Measurements from ENCODE around the gene IRF2BP2.

Gene IRF2BP2

DNA sequence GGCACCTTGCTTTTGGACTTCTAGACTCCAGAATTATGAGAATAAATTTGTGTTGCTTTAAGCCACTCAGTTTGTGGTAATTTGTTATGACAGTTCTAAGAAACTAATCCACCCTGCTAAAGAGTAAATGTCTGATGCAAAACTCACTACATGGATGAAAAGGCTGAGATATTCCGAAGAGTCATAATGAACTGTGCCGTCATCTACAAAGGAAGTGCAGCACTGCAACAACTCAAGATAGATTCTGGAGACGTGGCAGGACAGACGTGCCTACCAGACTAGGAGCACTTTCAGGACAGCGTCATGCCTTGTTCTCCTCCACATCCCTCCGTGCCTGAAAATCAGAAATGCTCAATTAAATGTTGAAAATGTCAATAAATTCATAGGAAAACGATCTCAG lies 24.4 kb upstream of the IRF2BP2 start:
- no peak for DNase-seq (ENCODE audit: low read depth)

DNA sequence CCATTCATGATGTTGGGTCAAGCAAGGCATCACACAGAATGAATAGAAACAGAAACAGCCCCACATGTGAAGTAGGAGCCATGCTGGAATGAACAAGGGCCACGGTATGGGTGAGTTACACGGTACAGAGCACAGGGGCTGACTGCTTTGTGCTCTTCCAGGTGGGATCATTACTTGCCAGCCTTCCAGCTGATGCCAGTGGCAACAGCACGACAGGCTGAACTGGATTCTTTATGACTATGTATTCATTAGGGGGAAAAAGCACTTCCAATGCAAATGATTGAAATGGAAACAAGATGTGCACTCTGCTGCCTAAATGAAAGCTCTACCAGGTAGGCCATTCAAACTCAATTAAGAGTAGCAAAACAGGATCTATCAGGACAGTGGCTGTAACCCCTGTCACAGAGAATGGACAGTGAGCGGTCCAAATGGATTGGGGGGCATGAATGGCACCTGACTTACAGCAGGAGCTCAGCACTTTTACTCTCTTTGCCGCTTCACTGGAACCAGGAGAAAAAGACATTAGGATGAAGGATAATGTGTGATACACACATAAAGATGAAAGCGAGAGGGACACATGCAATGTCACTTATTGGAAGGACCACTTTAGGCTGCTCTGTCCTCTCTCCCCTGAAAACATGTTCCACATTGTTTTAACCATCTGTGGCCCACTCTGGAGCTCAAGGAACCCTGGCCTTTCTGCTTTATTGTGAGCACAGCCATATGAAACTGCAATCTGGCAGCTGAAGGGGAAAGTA lies 23.4 kb upstream of the IRF2BP2 start:
- no peak for DNase-seq (ENCODE audit: low read depth)

DNA sequence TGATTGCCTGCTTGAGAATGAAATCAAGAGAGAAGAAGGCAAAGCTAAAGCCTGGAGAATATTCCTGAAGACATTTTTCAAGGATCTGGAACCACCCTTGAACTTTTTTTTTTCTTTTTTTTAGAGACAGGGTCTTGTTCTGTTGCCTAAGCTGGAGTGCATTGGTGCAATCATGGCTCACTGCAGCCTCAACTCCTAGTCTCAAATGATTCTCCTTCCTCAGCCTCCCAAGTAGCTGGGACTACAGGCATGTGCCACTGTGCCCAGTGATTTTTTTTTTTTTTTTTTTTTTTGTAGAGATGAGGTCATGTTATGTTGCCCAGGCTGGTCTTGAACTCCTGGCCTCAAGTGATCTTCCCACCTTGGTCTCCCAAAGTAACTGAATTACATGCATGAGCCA lies 22.2 kb upstream of the IRF2BP2 start:
- DNase-seq (ENCODE audit: low read depth): no peak

DNA sequence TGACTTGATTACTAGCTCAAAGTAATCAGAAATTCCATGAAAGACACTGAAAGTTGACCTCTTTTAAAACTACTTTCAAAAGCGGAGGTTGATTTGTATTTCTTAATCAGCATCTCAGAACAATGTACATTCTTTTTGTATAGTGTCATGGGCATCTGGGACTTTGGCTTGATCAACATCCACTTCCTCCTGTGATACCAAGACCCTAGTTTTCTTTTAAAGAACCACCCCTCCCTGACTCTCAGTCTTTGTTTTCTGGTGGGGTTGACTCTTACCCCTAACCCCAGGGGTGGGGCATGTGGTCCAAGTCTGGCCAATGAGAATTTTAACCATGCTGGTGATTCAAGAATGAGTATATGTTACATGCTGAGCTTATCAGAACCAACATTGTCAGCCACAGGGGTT lies 21.7 kb upstream of the IRF2BP2 start:
- DNase-seq (ENCODE audit: low read depth): no peak

DNA sequence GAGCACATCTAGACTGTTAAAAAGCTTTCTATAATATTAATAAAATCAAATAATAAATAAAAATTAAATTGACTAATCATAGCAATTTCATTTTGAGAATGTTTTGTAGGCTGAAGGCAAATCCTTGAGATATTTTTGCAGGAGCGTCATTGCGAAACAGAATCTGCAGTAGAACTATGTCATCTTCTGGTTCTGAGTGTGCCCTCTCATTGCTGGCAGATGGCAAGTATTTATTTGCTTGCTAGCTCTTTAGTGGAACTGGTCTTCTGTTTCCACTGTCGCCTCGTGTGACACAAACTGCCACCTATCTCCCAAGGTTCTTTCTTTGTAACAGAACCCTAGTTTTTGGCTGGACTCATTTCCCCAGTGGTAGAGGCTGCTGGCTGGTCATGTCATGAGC lies 19.0 kb upstream of the IRF2BP2 start:
- no peak for DNase-seq (ENCODE audit: low read depth)

DNA sequence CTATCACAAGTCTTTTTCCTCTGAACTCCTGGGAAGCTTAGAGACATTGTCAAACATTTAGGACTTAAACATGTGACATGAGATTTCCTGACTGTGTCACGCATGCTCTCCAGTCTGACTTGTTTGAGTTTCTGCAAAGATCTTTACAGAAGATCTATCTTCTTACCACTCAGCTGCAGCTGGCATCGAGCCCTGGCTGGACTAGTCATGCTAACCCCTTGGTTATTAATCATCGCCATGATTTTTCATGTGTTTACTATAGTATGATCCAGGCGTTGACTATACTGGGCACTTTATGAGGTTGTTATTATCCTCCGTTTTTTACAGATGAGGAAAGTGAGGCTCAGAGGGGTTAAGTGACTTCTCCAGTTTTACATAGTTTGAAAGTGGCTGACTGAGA lies 18.1 kb upstream of the IRF2BP2 start:
- no peak for DNase-seq (ENCODE audit: low read depth)

DNA sequence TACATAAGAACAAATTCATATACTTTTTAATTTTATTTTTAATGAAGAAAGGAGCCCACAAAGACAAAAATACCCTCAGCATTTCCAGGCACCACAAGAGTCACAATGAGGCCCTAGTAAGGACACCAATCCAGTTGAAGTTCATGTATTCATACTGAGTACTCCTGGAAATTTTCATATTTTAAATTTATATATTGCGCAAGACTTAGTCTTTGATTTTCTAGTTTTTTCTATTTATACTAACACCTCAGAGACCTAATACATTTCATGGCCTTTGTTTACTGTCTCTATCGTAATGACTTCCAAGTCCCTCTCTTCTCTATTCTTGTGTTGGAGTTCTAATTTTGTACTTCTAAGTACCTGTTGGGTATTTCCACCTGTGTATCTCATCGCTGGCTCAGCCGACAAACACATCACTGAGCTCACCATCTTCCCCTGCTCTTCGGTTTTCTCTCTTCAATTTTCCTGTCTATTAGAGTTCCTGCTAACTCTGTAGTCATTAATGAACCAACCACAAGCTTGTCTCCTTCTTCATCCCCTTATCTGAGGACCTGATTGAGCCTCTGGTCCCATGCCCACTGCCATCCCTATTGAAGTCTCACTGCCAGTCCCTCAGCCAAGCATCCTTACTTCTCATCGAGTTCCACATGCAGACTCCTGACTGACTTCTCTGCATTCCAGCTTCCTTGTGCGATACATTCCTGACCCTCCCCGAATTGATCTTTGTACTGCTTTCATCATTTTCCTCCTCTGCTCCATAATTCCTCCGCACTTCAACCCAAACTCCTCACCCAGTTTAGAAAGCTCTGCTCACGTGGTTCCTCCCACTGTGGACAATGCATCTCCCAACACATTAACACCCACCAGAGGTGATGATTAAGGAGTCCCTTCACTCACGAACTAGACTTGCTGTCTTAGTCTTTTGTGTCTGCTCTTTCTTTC lies 17.3 kb upstream of the IRF2BP2 start:
- DNase-seq (ENCODE audit: low read depth): no peak

DNA sequence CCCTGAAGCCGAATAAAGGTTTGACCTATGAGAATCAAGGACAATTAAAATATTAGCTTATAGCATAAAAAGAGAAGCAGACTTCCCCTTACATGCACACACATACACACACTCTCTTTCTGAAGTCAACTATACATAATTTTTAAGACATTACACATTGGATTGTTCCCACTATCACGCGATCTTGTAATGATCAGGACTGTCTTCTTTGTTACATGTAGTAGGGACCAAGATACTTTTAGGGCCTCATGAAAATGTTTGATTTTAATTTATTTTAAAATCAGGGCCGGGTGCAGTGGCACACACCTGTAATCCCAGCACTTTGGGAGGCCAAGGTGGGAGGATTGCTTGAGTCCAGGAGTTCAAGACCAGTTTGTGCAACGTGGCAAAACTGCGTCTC lies 16.4 kb upstream of the IRF2BP2 start:
- no peak for DNase-seq (ENCODE audit: low read depth)

DNA sequence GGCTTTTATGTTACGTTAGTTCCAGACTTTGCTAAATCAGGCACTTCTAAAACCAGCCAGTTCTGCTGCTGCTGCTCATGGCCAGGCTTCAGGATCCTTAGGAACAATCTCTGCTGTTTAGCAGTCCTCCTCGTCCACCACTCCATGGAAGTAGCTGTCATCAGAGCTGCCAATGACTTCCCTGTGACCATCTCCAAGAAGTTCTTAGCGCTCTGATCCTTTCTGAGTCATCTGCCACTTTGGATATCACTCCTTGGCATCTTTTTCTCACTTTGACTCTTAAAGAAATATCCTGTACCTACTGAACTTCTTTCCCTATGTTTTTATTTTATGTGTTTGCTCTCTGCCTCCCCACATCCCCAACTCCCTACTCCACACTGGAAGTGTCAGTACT lies 14.7 kb upstream of the IRF2BP2 start:
- no peak for DNase-seq (ENCODE audit: low read depth)

DNA sequence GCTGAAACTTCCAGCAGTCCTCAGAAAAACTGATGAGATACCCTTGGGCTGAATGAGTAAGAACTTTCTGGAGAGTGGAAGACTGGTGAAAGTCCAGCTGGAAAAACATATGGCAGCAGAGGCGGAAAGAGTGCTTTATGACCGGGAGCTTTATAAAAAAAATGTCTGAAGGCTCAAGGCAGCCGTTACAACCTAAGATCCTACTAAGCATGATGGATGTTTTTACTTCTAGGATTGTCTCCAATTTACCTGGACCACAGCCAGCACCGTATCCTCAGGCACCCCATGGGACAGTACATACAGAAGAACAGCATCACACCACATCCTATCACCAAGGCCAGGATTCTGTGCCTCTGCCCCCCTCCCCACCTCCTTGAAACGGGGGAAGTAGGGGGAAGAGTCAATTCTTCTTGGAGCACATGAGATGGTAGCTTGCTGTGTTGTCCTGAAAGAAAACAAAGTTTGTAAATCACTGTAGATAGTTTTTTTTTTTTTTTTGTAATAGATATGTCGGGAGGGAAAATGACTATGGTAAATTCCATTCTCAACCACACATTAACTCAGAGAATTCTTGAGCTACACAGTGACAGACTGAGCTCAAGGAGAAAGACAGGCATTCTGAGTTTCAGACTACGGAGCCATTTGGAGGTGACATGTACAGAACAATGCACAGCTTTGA lies 11.8 kb upstream of the IRF2BP2 start:
- peak; percentile 81 for DNase-seq (ENCODE audit: low read depth)

DNA sequence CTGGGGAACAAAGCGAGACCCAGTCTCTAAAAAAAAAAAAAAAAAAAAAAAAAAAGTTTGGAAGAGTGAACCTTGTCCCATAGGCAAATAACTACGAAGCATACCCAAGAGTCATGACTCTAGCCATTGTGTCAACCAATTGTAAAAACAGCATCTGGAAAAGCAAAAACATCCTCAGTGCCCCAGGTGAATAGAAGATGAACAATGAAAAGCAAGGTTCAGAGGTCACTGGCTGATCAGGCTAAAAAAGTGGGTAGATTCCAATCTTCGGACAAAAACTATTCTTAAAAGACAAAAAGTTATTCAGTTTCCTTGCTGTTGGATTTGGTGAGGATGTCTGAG lies 11.1 kb upstream of the IRF2BP2 start:
- DNase-seq (ENCODE audit: low read depth): no peak

DNA sequence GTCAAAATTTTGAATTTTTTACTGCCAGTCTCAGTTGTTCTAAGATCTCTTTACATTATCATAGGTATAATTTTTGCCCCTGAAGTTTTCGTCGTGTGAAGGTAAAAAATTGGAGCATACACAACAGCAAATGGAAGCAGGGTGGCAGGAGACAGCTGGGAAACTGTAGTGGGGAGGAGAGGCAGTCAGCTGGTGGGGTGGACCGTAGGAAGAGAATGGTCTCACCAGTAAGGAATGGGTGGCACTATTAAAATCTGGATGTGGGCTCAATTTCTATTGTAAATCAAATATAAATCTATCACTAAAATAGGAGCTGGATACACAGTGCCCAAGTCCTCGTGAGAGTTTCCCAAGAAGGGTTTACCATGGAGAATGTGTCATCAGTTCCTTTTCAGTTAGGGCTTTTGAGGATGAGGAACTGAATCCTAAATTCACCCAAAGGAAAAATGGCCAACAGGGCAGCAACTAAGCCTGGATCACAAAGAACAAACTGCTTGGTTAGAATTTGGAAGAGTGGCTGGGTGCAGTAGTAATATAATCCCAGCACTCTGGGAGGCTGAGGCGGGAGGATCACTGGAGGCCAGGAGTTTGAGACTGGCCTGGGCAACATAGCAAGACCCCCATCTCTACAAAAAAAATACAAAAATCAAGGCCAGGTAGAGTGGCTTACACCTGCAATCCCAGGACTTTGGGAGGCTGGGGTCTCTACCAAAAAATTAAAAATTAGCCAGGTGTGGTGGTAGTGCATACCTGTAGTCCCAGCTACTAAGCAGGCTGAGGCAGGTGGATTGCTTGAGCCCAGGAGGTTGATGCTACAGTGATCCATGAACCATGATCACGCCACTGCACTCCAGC lies 10.5 kb upstream of the IRF2BP2 start:
- no peak for DNase-seq (ENCODE audit: low read depth)

DNA sequence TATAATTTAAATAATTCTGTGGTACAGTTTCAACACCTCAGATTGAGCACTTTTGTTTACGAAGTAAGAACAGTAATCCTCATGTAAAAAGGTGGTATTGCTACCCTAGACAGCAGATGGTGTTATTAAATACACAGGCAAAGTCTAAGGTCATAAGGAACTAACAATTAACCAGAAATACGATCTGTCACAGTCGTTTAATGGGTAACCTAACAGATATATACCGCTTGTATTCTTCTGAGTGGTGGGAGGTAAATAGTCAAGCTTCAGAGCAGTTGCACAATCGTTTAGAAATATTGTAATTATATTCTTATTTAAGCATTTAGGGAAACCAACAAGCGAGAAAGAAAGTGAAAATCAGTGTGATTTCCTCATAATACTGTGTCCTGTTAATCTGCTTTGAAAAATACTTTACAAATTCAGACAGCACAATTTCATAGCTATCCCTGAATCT lies 9.8 kb upstream of the IRF2BP2 start:
- DNase-seq (ENCODE audit: low read depth): no peak

DNA sequence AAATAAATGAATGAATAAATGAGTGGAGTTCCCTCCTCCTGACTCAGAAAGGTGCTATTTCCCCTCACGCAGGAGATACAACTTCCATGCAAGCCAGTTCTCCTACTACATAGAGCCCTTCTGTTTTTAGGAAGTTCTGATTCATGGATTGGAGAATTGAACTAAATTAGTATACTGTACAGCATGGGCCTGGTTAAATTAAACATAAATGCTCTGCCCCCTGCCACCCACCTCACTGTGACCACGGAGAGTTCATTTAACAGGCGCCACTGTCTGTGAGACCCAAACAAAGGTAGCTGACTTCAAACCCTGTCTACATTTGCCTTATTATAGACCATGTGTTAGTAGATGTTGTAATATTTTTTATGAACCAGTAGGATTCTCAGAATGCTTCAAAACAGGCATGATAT lies 9.1 kb upstream of the IRF2BP2 start:
- DNase-seq (ENCODE audit: low read depth): no peak

DNA sequence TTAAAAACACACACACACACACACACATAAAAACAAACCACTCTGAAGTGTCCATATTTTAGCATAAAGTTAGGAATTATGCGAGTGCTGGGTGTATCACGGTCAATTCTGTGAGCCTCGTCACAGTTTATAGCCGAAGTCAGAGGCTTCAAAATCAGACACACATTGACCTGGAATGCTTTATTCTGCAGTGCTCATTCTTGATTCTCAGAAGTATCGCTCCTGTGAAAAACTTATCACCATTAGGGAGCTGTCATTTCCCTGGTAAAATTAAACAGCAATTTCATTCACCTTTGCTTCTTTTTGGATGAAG lies 8.7 kb upstream of the IRF2BP2 start:
- DNase-seq (ENCODE audit: low read depth): no peak

DNA sequence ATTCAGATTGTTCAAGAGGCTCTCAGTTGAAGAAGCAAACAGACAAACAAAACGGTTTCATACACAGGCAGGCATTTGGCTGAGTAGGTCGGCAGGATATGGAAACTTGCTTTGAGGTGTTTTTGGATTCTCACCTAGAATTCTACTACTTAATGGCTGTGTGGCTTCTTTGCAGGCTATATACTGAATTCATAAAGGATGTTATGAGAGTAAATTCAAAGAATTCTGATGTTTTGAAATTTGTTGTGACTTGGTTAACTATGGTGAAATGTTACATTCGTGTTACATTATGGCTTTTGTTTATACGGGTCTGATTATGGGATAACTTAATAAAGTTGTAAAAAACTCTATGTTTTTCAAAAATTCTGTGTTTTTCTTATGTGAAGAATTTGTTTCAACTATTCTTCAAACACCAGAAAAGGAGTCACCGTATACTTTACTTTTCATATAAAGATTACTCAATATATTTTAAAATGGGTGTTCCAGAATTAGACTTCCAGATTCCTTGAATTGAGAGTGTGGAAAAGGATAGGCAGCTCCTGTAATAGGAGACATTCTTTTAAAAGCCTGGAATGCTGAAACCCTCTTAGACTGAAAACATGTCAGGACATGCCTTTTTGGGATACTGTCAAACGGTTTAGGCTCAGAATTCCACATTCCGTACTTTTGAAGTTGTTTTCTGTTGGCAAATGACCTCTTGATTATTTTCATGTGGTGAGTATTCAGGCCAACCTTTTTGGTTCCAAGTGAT lies 8.2 kb upstream of the IRF2BP2 start:
- peak; percentile 87 for DNase-seq (ENCODE audit: low read depth)

DNA sequence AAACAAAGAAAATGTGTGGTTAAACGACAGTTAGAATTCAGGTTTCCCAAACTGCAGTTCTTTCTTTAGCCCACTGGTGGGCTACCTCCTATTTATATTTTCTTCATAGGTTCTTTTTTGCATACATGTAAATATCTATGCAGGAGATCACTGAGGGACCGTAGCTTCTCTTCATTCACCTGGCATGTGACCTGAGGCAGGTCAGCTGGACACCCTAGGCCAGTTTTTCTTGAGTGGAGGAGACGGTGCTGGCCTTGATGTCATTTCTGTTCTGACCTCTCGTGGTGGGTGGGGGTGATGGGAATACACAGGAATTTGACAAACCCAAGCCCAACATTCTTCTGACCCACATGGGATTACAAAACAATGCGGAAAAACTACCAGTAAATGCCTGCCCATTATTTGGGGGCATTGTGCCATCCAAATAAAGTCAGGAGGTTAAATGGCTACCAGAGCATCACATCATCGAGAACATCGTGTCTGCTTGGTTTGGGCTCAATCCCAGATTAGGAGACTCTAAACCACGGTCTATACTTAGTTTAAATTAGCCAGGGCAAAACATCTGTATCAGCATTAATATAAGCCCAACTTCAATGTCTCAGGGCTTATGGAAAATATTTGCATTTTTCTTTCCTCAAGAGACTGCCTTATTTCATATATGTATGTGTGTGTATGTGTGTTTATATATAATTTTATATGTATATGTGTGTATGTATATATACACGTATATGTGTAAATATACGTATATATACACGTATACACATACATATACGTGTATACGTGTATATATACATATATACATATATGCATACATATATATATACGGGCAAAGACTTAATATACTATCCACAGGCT lies 7.4 kb upstream of the IRF2BP2 start:
- DNase-seq (ENCODE audit: low read depth): no peak

DNA sequence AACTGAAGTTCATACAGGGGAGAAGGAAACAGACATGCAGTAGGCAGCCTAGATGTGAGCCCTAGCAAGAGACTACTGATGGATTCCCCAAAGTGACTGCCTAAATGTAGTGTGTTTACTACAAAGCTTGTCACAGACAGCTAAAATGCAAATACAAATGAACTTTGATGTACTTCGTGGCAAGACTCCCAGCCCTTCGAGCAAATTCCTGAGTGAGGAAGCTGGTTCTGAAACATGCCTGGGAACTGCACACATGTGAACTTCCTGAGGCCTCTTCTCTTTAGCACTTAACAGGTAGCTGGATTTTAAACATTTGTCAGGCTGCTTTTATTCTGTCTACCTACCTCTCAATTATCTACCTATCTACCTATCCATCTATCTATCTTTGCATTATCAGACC lies 6.7 kb upstream of the IRF2BP2 start:
- DNase-seq (ENCODE audit: low read depth): no peak

DNA sequence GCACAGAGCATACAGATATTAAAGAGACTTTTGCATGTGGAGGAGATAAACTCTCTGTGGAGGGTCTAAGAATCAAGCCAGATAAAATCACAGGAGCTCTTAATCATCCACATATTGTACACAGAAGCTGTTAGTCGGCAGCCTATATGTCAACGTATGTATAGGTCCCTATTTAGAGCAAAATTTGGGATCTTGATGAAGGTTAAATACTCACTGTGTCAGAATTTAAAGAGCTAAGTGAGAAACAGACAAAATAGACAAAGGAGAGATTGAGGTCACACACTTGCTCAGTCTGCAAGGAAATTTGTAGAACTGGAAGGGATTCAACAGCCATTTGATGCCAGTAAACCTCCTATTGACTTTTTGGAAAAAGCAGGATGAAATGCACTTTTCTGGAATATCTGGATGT lies 4.1 kb upstream of the IRF2BP2 start:
- DNase-seq (ENCODE audit: low read depth): no peak

DNA sequence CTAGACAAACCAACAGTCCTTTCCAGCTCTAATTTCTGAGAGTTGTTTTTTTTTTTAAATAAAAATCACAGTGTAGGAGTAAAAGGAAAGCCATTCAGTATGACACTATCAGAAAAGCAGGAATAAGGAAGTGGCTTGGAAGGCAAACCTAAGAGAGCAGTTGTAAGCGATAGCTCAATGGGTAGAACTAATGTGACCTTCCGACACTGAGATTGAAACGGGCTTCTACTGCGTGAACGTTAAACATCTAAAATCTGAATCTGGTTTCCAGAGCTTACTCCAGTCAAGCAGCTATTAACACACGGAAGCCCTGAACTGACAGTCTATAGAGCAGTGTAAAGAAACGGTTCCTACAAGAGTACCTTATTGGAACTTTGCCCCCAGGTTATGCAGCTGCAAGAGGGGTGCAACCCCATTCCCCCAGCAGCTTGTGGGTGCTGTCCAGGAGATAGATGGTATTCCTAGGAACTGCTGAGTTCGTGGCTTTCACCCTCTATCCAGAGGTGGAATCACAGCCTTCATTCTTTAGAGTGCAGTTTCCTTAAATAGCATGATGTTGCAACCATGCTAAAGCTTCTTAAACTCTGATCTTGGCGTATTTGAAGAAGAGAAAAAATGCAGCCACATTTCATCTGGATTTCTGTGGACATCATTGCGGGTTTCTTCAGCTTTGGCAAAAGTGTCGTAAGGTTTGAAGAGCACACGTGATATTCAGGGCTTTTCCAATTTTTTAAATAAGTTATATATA lies 3.3 kb upstream of the IRF2BP2 start:
- no peak for DNase-seq (ENCODE audit: low read depth)
